Suprapubic skin (tissue), 4 donors: ENCODE data around the gene GEMIN4.

Experiments
- CTCF ChIP-seq, 2 donors: fragments of 200-600 bp in 1 of 2; fragments of 450-650 bp in 1 of 2; sonication (generic) in 1 of 2; IDR thresholded peaks; one replicate each; pipeline ENCODE4 v1.5.1; 2016 to 2019; ENCODE audit warnings: antibody characterized with exemption in 2 of 2, mild to moderate bottlenecking in 1 of 2, moderate library complexity in 1 of 2
- EP300 ChIP-seq: sonication (generic); formaldehyde crosslinking; IDR thresholded peaks from one replicate; pipeline ENCODE4 v1.6.1; 2017; ENCODE audit warnings: antibody characterized with exemption
- POLR2A ChIP-seq, 2 donors: fragments of 450-650 bp; IDR thresholded peaks; one replicate each; pipeline ENCODE4 v1.6.1; 2017; ENCODE audit warnings: antibody characterized with exemption in 2 of 2, mild to moderate bottlenecking in 2 of 2, moderate library complexity in 2 of 2
- POLR2AphosphoS5 ChIP-seq, 3 donors: sonication (generic); formaldehyde crosslinking; IDR thresholded peaks; one replicate each; pipeline ENCODE4 v1.6.1; 2017; ENCODE audit warnings: antibody characterized with exemption in 3 of 3

- no peak for TF ChIP-seq POLR2AphosphoS5 (IDR thresholded peaks at IDR 0.05)
- TF ChIP-seq CTCF (IDR thresholded peaks at IDR 0.05): no peak
- TF ChIP-seq POLR2A (IDR thresholded peaks at IDR 0.05): no peak
- TF ChIP-seq EP300: no peak
Measured at GRCh38 chr17:800446-801242, 48.6 kb upstream of the GEMIN4 start.
